Stimulated activated naive CD8-positive, alpha-beta T cell treated with anti-CD3 and anti-CD28 coated beads, Interleukin-15, Interleukin-2, amounts not matched to agents 100 ng/mL and 50 ng/mL, for 24 hours (primary cell): ENCODE data around the gene CEP72.
"Not testable (repeated sequence)": the region's sequence is repeated elsewhere in the genome, so short reads cannot be mapped to it uniquely, and the experiment has no call there.

Experiments
- H3K27ac Mint-ChIP-seq: one replicate; pipeline ENCODE4 v1.8.0; 2021; ENCODE audit warnings: mild to moderate bottlenecking, mixed read lengths
- H3K27me3 Mint-ChIP-seq: one replicate; pipeline ENCODE4 v1.8.0; 2021; ENCODE audit warnings: mixed read lengths
- H3K36me3 Mint-ChIP-seq: one replicate; pipeline ENCODE4 v1.8.0; 2021; ENCODE audit warnings: low read depth, mixed read lengths
- H3K4me1 Mint-ChIP-seq: one replicate; pipeline ENCODE4 v1.8.0; 2021; ENCODE audit warnings: low read depth, mixed read lengths
- H3K4me3 Mint-ChIP-seq: one replicate; pipeline ENCODE4 v1.8.0; 2021; ENCODE audit warnings: mild to moderate bottlenecking, mixed read lengths
- H3K9me3 Mint-ChIP-seq: one replicate; pipeline ENCODE4 v1.8.0; 2021; ENCODE audit warnings: mixed read lengths

The CEP72 gene

DNA sequence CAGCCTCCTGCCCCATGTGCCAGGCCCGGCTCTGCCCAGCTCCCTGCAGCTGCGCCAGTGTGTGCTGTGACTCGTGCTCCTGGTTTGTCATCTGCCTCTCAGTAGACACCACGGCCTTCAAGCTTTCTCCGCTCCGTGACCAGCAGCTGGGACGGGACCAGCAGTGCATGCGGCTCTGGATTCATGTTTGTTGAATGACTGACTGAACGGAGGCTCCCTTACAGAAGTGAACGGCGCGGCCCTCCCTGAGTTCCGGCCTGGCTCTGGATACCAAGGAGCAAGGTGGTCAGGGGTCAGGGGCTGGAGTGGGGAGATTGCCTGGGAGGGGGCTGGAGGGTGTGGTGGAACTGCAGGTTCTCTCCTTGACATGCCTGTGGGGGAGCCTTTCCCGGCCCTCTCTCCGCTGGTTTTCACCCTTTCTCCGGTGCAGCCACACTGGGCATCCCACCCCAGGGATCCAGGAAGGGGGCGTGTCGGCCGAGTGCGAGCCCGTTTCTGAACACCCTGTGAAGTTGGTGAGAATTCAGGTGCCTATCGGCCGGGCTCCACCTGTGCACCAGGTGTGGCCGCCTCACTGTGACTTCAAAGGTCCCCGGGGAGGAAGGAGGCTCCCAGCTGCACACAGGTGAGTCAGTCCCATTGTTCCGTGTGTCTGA lies 11.1 kb upstream of the CEP72 start:
- peaks cover 4% of the 10 kb centered on the region for H3K4me1 Mint-ChIP-seq
- H3K27ac Mint-ChIP-seq, result no peak overlapping the region
- H3K27me3 Mint-ChIP-seq, result peaks cover 33% of the 10 kb centered on the region
- no peaks in the 10 kb centered on the region for H3K36me3 Mint-ChIP-seq
- no peaks in the 10 kb centered on the region for H3K9me3 Mint-ChIP-seq
- H3K4me3 Mint-ChIP-seq, result no peak overlapping the region

- Mint-ChIP-seq H3K27ac (no peak overlapping the region), H3K4me3 (no peak overlapping the region), H3K27me3 (peaks cover 25% of the 10 kb centered on the region), H3K4me1 (peaks cover 4% of the 10 kb centered on the region), H3K9me3 (no peaks in the 10 kb centered on the region), H3K36me3 (no peaks in the 10 kb centered on the region)
These were observed 10.2 kb upstream of the CEP72 start for GRCh38 chr5:601771-602465.

GRCh38 chr5:602466-603035 lies 9.6 kb upstream of the CEP72 start:
- Mint-ChIP-seq H3K4me3 (no peak overlapping the region), H3K9me3 (no peaks in the 10 kb centered on the region), H3K27ac (no peak overlapping the region), H3K36me3 (no peaks in the 10 kb centered on the region), H3K27me3 (peaks cover 24% of the 10 kb centered on the region), H3K4me1 (peaks cover 10% of the 10 kb centered on the region)

GRCh38 chr5:603081-603998 lies 8.8 kb upstream of the CEP72 start:
- Mint-ChIP-seq H3K27me3 (peaks cover 21% of the 10 kb centered on the region), H3K36me3 (no peaks in the 10 kb centered on the region), H3K9me3 (no peaks in the 10 kb centered on the region), H3K4me3 (no peak overlapping the region), H3K4me1 (peaks cover 13% of the 10 kb centered on the region), H3K27ac (no peak overlapping the region)

DNA sequence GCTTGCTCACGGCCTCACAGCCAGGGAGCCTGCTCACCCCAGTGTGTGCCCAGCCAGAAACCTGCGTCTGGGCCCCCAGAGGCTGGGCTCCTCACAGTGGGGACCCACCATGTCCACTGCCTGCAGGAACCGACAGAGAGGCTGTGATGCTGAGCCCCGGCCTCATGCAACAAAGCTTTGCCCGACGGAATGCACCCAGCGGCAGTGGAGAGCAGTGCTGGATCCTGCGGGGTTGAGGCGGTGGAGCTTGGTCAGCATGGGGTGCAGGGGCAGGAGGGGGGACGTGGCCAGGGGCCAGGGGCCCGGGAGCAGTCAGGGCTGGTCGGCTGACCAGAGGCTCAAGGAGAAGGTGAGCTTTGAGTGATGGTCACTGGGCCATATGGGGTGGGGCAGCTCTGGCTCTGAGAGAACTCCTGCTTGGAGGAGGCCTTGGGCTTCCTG lies 7.7 kb upstream of the CEP72 start:
- Mint-ChIP-seq H3K4me1 (peaks cover 11% of the 10 kb centered on the region), H3K36me3 (no peaks in the 10 kb centered on the region), H3K27ac (no peak overlapping the region), H3K4me3 (no peak overlapping the region), H3K27me3 (peaks cover 10% of the 10 kb centered on the region), H3K9me3 (no peaks in the 10 kb centered on the region)

DNA sequence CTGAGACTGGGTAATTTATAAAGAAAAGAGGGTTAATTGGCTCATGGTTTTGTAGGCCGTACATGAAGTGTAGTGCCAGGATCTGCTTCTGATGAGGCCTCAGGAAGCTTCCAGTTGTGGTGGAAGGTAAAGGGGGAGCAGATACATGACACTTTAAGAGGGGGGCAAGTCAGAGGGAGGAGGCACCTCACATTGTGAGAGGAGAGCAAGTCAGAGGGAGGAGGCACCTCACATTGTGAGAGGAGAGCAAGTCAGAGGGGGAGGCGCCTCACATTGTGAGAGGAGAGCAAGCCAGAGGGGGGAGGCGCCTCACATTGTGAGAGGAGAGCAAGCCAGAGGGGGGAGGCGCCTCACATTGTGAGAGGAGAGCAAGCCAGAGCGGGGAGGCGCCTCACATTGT lies 7.0 kb upstream of the CEP72 start:
- H3K4me3 Mint-ChIP-seq, H3K36me3 Mint-ChIP-seq, H3K27me3 Mint-ChIP-seq, H3K9me3 Mint-ChIP-seq, H3K27ac Mint-ChIP-seq: not testable (repeated sequence)
- peaks cover 11% of the 10 kb centered on the region for H3K4me1 Mint-ChIP-seq

DNA sequence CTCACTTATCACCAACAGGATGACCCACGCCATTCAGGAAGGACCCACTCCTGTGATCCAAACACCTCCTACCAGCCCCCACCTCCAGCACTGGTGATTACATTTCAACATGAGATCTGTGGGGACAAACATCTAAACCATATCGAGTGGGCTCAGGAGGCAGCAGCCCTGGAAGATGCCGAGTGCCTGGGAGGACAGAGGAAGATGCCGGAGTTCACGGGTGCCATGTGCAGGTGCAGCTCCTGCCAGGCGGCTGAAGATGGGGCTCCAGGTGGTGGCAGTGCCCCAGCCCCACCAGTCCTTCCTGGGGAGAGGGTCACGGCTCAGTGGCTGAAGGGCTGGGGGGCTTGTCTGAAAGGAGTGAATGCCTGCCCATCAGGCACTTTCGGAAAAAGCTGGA lies 6.1 kb upstream of the CEP72 start:
- peaks cover 10% of the 10 kb centered on the region for H3K27me3 Mint-ChIP-seq

DNA sequence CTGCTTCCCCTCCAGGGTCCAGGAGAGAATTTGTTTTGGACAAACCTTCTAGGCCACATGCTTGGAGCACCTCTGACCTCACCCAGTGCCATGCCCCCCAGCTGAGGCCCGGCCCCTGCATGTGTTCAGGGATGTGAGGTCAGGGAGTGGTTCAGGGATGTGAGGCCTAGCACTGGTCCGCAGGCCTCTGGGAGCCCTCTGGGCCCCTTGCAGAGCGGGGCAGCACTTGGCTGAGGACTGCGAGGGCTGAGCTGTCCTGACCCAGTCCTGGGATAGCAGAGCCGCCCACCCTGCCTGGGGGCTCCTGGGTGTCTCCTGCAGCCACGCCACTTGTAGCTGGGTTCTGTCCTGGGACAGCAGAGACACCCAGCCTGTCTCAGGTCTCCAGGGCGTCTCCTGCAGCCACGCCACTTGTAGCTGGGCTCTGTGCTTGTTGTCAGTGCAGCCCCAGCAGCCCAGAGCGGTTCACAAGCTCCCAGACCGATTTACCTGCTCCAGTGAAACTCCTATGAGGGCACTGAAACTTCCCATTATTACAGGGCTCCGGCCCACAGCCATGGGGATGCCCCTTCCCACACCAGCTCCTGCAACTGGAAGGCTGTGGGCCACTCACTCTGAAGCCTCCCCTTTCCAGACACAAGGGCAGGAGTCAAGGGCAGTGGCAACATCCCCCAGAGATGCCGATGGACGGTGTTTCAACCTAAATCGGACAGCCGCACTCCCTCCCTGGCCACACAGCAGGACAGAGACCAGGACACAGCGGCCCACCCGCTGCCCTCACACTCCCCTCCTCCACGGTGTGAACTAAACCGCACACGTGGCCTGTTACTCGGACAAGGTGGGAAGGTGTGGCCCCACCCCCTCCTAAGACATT lies 5.4 kb upstream of the CEP72 start:
- H3K4me3 Mint-ChIP-seq, result no peak overlapping the region
- peaks cover 10% of the 10 kb centered on the region for H3K27me3 Mint-ChIP-seq
- H3K9me3 Mint-ChIP-seq, result no peaks in the 10 kb centered on the region
- H3K4me1 Mint-ChIP-seq, result peaks cover 22% of the 10 kb centered on the region
- no peak overlapping the region for H3K27ac Mint-ChIP-seq
- H3K36me3 Mint-ChIP-seq, result no peaks in the 10 kb centered on the region

More for the DNA sequence above, 6.1 kb upstream of the CEP72 start:
- Mint-ChIP-seq H3K36me3 (no peaks in the 10 kb centered on the region), H3K9me3 (no peaks in the 10 kb centered on the region), H3K4me1 (peaks cover 16% of the 10 kb centered on the region), H3K27ac (no peak overlapping the region), H3K4me3 (no peak overlapping the region)

GRCh38 chr5:607541-608428 lies 4.4 kb upstream of the CEP72 start:
- H3K4me3 Mint-ChIP-seq, result no peak overlapping the region
- H3K36me3 Mint-ChIP-seq, result peaks cover 1% of the 10 kb centered on the region
- H3K27ac Mint-ChIP-seq, result no peak overlapping the region
- H3K9me3 Mint-ChIP-seq, result no peaks in the 10 kb centered on the region
- peaks cover 24% of the 10 kb centered on the region for H3K4me1 Mint-ChIP-seq
- H3K27me3 Mint-ChIP-seq, result peaks cover 10% of the 10 kb centered on the region

GRCh38 chr5:608429-609370 lies 3.4 kb upstream of the CEP72 start:
- Mint-ChIP-seq H3K27ac (no peak overlapping the region), H3K36me3 (peaks cover 4% of the 10 kb centered on the region), H3K27me3 (peaks cover 10% of the 10 kb centered on the region), H3K9me3 (no peaks in the 10 kb centered on the region), H3K4me3 (no peak overlapping the region), H3K4me1 (peaks cover 33% of the 10 kb centered on the region)

- Mint-ChIP-seq H3K4me1 (peaks cover 41% of the 10 kb centered on the region), H3K4me3 (no peak overlapping the region), H3K9me3 (no peaks in the 10 kb centered on the region), H3K27ac (no peak overlapping the region), H3K27me3 (peaks cover 10% of the 10 kb centered on the region), H3K36me3 (peaks cover 6% of the 10 kb centered on the region)
These were observed 2.6 kb upstream of the CEP72 start for GRCh38 chr5:609506-609905.

DNA sequence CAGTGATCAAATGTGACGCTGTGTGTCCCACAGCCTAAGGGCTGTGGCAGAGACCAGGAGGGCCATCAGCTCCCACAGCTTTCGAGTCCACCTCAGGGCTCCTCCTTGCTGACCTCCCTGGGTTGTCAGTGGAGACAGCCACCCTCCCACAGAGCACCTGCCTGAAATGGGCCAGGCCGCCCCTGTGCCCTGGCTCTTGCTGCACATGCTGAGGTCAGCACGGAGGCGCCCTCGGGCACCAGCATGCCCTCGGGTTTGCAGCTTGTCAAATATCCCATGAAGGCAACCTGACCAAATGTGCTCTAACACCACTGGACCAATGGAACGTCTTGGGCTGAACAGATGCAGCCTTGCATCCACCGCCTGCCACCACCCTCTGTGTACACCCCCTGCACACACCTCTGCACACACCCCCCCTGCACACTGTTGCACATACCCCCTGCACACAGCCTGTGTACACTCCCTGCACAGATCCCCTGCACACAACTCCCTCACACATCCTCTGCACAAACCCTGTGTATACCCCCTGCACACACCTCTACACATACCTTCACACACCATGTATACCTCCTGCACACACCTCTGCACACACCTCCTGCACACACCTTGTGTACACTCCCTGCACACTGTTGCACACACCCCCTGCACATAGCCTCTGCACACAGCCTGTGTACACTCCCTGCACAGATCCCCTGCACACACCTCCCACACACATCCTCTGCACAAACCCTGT lies 2.0 kb upstream of the CEP72 start:
- Mint-ChIP-seq H3K27ac (no peak overlapping the region), H3K9me3 (no peaks in the 10 kb centered on the region), H3K36me3 (peaks cover 11% of the 10 kb centered on the region), H3K4me1 (peaks cover 46% of the 10 kb centered on the region), H3K27me3 (peaks cover 10% of the 10 kb centered on the region), H3K4me3 (no peak overlapping the region)
